Omental fat pad (tissue), 4 donors: ENCODE measurements around the gene RAG1. TPM values are rescaled to one million over a fixed set of nuclear protein-coding genes. Genes with fewer than 3 reads are reported as not detected.
"Not testable (repeated sequence)": the region's sequence is repeated elsewhere in the genome, so short reads cannot be mapped to it uniquely, and the experiment has no call there.

Experiments used
- ATAC-seq: fragments of 150-250 bp; one replicate; pipeline ENCODE4 v1.9.1; 2016; ENCODE audit warnings: mild to moderate bottlenecking, moderate library complexity; ENCODE audit not compliant: low FRiP score
- DNase-seq: peaks from one replicate; pipeline ENCODE4 v3.0.0-alpha.2; 2019; ENCODE audit warnings: low spot score
- total RNA-seq, 4 donors: library from RNA; depleted of rRNA; stranded (reverse); fragments of >200 nt; gene quantifications; one replicate each; pipeline ENCODE4 v1.1.0, GENCODE V29; 2016
- TF ChIP-seq, protein P1 (sequence below), 3 donors: fragments of 450-650 bp; IDR thresholded peaks; one replicate each; pipeline ENCODE4 v1.5.1; 2016 to 2017; ENCODE audit warnings: antibody characterized with exemption in 3 of 3, mild to moderate bottlenecking in 3 of 3, moderate library complexity in 2 of 3

The RAG1 gene
- 1 to 10 TPM in 1 of 4 donors, under 1 TPM in 3; 0.24 to 1.9 (median 0.41) TPM for total RNA-seq

DNA sequence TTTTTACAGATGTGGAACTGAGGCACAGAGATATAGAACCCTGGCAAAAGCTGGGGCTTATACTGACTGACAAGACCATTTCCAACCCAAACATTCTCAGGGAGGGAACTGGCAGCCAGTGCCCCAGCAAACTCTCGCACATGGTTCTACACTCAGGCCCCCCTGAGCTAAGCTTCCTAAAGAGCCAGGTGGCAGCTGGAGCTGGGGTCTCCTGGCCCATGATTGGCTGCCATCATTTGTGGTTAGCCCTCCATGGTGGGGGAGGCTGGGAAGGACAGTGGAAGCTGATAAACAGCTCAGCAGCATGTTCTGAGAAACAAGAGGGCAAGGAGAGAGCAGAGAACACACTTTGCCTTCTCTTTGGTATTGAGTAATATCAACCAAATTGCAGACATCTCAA is at the start of gene RAG1:
Gene RAG1 (plus strand): TSS at position 314 of the 400 bp plus-strand sequence. CDS start 5,298 bp downstream, outside the sequence.
- DNase-seq (no peak), ATAC-seq (no peak)
- TF ChIP-seq, protein P1, sequence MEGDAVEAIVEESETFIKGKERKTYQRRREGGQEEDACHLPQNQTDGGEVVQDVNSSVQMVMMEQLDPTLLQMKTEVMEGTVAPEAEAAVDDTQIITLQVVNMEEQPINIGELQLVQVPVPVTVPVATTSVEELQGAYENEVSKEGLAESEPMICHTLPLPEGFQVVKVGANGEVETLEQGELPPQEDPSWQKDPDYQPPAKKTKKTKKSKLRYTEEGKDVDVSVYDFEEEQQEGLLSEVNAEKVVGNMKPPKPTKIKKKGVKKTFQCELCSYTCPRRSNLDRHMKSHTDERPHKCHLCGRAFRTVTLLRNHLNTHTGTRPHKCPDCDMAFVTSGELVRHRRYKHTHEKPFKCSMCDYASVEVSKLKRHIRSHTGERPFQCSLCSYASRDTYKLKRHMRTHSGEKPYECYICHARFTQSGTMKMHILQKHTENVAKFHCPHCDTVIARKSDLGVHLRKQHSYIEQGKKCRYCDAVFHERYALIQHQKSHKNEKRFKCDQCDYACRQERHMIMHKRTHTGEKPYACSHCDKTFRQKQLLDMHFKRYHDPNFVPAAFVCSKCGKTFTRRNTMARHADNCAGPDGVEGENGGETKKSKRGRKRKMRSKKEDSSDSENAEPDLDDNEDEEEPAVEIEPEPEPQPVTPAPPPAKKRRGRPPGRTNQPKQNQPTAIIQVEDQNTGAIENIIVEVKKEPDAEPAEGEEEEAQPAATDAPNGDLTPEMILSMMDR (IDR thresholded peaks at IDR 0.05) = no peak

DNA sequence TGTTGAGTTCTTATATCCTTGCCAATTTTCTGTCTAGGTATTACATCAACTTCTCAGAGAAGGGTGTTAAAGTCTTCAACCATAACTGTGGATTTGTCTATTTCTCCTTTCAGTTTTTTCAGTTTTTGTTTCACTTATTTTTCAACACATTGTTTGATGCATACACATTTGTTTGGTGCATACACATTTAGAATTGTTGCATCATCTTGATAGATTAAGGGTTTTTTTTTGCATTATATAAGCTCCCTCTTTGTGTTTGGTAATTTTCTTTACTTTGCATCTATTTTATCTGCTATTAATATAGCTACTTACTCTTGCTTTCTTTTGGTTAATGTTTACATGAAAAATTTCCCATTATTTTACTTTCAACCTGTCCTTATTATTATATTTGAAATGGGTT is 37.0 kb upstream of the RAG1 start:
- TF ChIP-seq, protein P1 (IDR thresholded peaks at IDR 0.05) = no peak
- ATAC-seq = no peak

DNA sequence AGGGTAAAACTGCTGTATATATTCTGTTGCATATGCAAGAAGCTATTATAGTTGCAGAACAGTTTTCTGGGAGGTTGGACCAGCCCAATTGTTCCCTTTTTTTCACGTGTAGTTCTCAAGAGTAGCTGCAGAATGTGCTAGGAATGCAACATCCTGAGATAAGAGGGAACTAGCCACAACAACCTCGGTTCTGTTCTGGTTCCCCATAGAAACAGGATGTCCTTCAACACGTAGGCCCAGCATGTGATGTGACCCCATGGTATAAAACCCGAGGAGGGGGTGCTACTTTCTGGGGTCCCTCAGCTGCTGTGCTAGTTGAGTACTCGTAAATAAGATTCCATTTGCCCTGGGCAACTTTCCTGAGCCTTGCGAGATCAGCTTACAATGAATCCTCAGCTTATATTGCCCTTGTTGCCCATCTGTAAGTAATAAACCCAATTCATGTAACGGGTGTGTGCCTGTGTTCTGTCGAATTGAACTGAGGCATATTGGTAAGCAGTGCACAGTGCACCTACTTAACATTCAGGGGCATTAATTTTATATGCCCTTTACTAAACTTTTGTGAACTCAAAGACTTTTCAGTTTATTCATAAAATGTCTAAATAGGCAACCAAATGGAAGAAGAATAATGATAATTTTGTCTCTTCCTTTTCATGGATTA is 34.7 kb upstream of the RAG1 start:
- ATAC-seq (no peak), DNase-seq (no peak)
- TF ChIP-seq, protein P1 (IDR thresholded peaks at IDR 0.05) = no peak

More for the DNA sequence above, 37.0 kb upstream of the RAG1 start:
- no peak for DNase-seq

DNA sequence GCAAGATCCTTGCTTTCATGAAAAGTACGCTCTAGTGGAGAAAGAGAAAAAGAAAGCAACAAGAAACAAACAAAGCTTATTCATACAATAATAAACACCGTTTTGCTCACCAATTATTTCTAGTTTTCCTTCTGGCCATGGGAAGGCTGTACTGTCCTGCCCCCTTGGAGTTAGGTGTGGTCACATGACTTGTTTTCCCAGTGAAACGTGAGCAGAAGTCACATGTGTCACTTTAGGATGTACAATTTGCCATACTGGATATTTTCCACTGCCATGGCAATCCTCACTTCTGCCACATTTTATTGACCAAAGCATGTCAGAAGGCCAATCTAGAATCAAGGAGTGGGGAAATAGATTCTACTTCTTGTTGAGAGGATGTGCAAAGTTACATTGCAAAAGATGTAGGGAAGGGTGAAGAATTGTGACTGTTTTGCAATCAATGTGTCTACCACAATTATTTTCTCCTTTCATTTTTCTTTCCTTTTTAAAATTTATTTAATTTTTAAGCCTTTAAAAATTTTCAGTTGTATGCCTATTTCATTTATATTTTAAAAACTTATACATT is 33.4 kb upstream of the RAG1 start:
- DNase-seq (no peak), ATAC-seq (no peak)
- TF ChIP-seq, protein P1 (IDR thresholded peaks at IDR 0.05) = no peak

DNA sequence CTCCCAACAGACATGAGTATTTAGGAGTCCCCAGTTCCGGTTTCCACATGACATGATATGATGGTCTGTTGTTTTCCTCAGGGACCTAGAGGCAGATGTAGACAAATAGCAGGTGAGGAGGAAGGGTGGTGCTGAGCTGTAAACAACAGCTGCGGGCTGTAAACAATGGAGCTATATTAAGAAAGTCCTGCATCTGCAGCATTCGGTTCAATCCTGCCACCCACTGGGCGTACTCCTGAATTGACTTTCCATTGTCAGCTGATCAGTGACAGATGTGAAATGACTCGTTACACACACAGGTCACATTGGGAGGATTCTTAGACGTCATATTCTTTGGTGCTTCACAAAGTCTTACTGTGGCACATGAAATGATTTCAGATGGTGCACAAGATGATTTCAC is 26.8 kb upstream of the RAG1 start:
- ATAC-seq (no peak), DNase-seq (no peak)
- TF ChIP-seq, protein P1 (IDR thresholded peaks at IDR 0.05) = no peak

DNA sequence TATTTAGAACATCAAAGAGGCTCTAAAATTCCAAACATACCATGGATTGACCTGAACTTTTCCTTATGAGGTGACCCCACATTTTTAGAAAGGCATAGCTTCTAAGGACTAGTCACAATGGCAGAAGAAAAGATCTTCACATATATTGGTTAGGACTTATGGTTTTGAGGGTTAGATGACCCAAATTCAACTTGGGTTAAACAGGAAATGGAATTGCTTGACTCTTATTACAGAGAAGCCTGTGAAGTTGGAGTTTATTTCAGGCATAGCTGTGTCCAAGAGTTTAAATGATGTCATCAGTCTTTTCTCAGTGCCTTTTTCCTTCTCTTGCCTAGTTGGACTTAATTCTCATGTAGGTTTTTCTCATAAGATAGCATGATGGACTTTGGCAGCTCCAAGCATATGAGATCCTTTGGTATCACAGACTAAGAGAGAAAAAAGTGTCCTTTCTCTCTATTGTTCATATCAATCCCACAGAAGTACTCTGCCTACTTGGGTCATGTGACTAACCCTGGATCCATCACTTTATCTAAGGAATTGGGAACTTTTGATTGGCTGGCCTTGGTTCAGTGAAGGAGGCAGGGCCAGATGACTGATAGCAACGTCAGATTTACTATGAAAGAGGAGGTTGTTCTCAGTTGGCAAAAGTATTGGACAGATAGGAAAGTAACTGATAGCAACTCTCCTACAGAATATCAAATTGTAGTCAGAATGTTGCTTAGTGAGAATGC is 17.3 kb upstream of the RAG1 start:
- no peak for ATAC-seq
- DNase-seq = no peak
- TF ChIP-seq, protein P1 (IDR thresholded peaks at IDR 0.05) = no peak

DNA sequence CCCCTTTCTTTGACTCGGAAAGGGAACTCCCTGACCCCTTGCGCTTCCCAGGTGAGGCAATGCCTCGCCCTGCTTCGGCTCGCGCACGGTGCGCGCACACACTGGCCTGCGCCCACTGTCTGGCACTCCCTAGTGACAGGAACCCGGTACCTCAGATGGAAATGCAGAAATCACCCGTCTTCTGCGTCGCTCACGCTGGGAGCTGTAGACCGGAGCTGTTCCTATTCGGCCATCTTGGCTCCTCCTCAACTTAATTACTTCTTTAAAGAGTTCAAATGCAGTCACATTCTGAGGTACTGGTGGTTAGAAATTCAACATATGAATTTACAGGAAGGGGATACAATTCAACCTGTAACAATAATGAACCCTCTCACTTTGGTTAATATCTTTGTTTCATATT is 10.4 kb upstream of the RAG1 start:
- DNase-seq, ATAC-seq: not testable (repeated sequence)
